ENCODE measurements around the gene TSR3. TPM values are rescaled to one million over a fixed set of nuclear protein-coding genes. Genes with fewer than 3 reads are reported as not detected.

Gene TSR3
- total and polyA plus RNA-seq, 2 donors (not counting 1 experiment from before 2014, with no cell fraction given) = 35.7 to 43.7 TPM

- no peaks in the 10 kb centered on the region for H3K27me3 Mint-ChIP-seq
- Histone ChIP-seq H3K4me1 (ENCODE audit: control insufficient read depth in 2 of 2, insufficient read depth in 2 of 2, low read length in 2 of 2) (no peaks in the 10 kb centered on the region), H3K4me2 (replicated peaks; ENCODE audit: low read depth, low read length, poor library complexity, severe bottlenecking) (no peak overlapping the region), H3K36me3 (replicated peaks in 1 of 2; ENCODE audit: control extremely low read depth in 1 of 2, control insufficient read depth in 1 of 2, extremely low read depth in 1 of 2, insufficient read depth in 2 of 2, low read length in 1 of 2) (peaks cover 0 to 51% of the 10 kb centered on the region in 2 experiments), H2AFZ (ENCODE audit: insufficient read depth, low read depth, low read length, poor library complexity, severe bottlenecking) (no peak overlapping the region), H3K9me3 (ENCODE audit: control extremely low read depth in 1 of 3, control insufficient read depth in 2 of 3, insufficient read depth in 1 of 3, low read length in 2 of 3) (no peaks in the 10 kb centered on the region), H3K27ac (ENCODE audit: low read length in 2 of 2) (no peak overlapping the region), H3K27me3 (replicated peaks in 1 of 4; ENCODE audit: control extremely low read depth in 1 of 4, control insufficient read depth in 3 of 4, insufficient read depth in 4 of 4, low read length in 3 of 4) (no peaks in the 10 kb centered on the region), H4K20me1 (ENCODE audit: control insufficient read depth, insufficient read depth, low read length, poor library complexity, severe bottlenecking) (peaks cover 69% of the 10 kb centered on the region), H3K9ac (ENCODE audit: low read length) (no peak overlapping the region), H3K4me3 (ENCODE audit: control extremely low read depth in 1 of 5, extremely low read depth in 1 of 5, insufficient read depth in 1 of 5, low read depth in 2 of 5, low read length in 4 of 5) (no peak overlapping the region), H3K79me2 (ENCODE audit: control insufficient read depth, insufficient read depth, low read length) (peaks cover 64% of the 10 kb centered on the region)
- ChIA-PET POLR2A (no interaction called here), CTCF (no interaction called here)
- H3K4me1 Mint-ChIP-seq = no peaks in the 10 kb centered on the region
- intact Hi-C loops (cut with micrococcal nuclease) = no loop called here
- WGBS (ENCODE audit: insufficient coverage) = 98% methylated on average over 13 of the region's 16 CpGs
- H3K4me3 Mint-ChIP-seq = no peak overlapping the region
- H3K27ac Mint-ChIP-seq = no peak overlapping the region
- ATAC-seq (ENCODE audit: low read depth) (no peak), DNase-seq (no peak)
- TF ChIP-seq EZH2 (IDR thresholded peaks at IDR 0.05; ENCODE audit: borderline replicate concordance, insufficient read depth, low read depth, low read length, poor library complexity, severe bottlenecking) = no peak
- TF ChIP-seq, protein P1, sequence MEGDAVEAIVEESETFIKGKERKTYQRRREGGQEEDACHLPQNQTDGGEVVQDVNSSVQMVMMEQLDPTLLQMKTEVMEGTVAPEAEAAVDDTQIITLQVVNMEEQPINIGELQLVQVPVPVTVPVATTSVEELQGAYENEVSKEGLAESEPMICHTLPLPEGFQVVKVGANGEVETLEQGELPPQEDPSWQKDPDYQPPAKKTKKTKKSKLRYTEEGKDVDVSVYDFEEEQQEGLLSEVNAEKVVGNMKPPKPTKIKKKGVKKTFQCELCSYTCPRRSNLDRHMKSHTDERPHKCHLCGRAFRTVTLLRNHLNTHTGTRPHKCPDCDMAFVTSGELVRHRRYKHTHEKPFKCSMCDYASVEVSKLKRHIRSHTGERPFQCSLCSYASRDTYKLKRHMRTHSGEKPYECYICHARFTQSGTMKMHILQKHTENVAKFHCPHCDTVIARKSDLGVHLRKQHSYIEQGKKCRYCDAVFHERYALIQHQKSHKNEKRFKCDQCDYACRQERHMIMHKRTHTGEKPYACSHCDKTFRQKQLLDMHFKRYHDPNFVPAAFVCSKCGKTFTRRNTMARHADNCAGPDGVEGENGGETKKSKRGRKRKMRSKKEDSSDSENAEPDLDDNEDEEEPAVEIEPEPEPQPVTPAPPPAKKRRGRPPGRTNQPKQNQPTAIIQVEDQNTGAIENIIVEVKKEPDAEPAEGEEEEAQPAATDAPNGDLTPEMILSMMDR (IDR thresholded peaks at IDR 0.05) = no peak
- H3K9me3 Mint-ChIP-seq (ENCODE audit: insufficient read depth) = no peaks in the 10 kb centered on the region
Measured at GRCh38 chr16:1387331-1387730, 35.7 kb upstream of the TSR3 start.

GRCh38 chr16:1385232-1385631 is 33.6 kb upstream of the TSR3 start:
- DNase-seq = no peak
- no peak overlapping the region for H3K9ac ChIP-seq (ENCODE audit: low read length)
- H3K4me2 ChIP-seq (replicated peaks; ENCODE audit: low read depth, low read length, poor library complexity, severe bottlenecking) = no peak overlapping the region
- H3K79me2 ChIP-seq (ENCODE audit: control insufficient read depth, insufficient read depth, low read length) = peaks cover 60% of the 10 kb centered on the region
- WGBS (ENCODE audit: insufficient coverage) = 97% methylated on average over 39 of the region's 39 CpGs
- ATAC-seq (ENCODE audit: low read depth) = no peak
- TF ChIP-seq EZH2 (IDR thresholded peaks at IDR 0.05; ENCODE audit: borderline replicate concordance, insufficient read depth, low read depth, low read length, poor library complexity, severe bottlenecking) = no peak
- TF ChIP-seq, protein P1 (IDR thresholded peaks at IDR 0.05) = no peak
- CTCF ChIA-PET = interaction anchor here (0.7 to 1.2 kb wide), 2 partner anchors 20 to 22 kb away, joined by 3 to 4 read pairs; no protein-coding TSS in a partner anchor
- Mint-ChIP-seq H3K4me1 (peaks cover 1% of the 10 kb centered on the region), H3K27me3 (no peaks in the 10 kb centered on the region), H3K27ac (no peak overlapping the region), H3K4me3 (no peak overlapping the region), H3K9me3 (ENCODE audit: insufficient read depth) (no peaks in the 10 kb centered on the region)
- peaks cover 0 to 54% of the 10 kb centered on the region in 2 experiments for H3K36me3 ChIP-seq (replicated peaks in 1 of 2; ENCODE audit: control extremely low read depth in 1 of 2, control insufficient read depth in 1 of 2, extremely low read depth in 1 of 2, insufficient read depth in 2 of 2, low read length in 1 of 2)
- peaks cover under 1 to 2% of the 10 kb centered on the region in 2 donors for H3K4me1 ChIP-seq (ENCODE audit: control insufficient read depth in 2 of 2, insufficient read depth in 2 of 2, low read length in 2 of 2)
- no peak overlapping the region for H3K4me3 ChIP-seq (ENCODE audit: control extremely low read depth in 1 of 5, extremely low read depth in 1 of 5, insufficient read depth in 1 of 5, low read depth in 2 of 5, low read length in 4 of 5)
- POLR2A ChIA-PET = interaction anchor here (0.6 kb wide), 1 partner anchor 25 kb away, joined by 3 read pairs; no protein-coding TSS in a partner anchor
- intact Hi-C loops (cut with micrococcal nuclease) = no loop called here
- H4K20me1 ChIP-seq (ENCODE audit: control insufficient read depth, insufficient read depth, low read length, poor library complexity, severe bottlenecking) = peaks cover 88% of the 10 kb centered on the region
- H3K9me3 ChIP-seq (ENCODE audit: control extremely low read depth in 1 of 3, control insufficient read depth in 2 of 3, insufficient read depth in 1 of 3, low read length in 2 of 3) = no peaks in the 10 kb centered on the region
- H3K27me3 ChIP-seq (replicated peaks in 1 of 4; ENCODE audit: control extremely low read depth in 1 of 4, control insufficient read depth in 3 of 4, insufficient read depth in 4 of 4, low read length in 3 of 4) = no peaks in the 10 kb centered on the region
- no peak overlapping the region for H3K27ac ChIP-seq (ENCODE audit: low read length in 2 of 2)
- no peak overlapping the region for H2AFZ ChIP-seq (ENCODE audit: insufficient read depth, low read depth, low read length, poor library complexity, severe bottlenecking)

Data from B cell (primary cell).